Measurements from ENCODE around the gene USP44.

The USP44 gene

DNA sequence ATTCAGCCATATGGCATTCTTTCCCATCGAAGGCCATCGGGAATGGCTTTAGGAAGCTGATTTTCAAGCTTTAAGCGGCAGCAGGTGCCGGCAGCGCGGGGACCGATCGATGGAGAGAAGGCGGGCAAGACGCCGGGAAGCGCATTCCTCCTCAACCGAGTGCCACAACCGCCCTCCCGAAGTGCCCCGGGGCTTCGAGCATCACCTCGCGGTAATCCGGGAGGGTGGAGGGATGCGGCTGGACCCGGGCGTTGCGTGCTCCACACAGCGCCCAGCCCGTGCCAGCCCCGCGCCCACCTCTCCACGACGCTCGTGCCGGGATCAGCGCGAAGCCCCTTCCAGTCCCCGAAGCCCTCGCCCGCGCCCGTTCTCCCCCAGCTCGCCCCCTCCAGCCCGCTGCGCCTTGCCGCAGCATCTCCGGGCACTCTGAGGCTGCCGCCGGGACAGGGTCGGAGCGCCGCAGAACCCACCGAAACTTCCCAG is 3.2 kb downstream of the USP44 start:
- no peak for DNase-seq (ENCODE audit: low spot score)

DNA sequence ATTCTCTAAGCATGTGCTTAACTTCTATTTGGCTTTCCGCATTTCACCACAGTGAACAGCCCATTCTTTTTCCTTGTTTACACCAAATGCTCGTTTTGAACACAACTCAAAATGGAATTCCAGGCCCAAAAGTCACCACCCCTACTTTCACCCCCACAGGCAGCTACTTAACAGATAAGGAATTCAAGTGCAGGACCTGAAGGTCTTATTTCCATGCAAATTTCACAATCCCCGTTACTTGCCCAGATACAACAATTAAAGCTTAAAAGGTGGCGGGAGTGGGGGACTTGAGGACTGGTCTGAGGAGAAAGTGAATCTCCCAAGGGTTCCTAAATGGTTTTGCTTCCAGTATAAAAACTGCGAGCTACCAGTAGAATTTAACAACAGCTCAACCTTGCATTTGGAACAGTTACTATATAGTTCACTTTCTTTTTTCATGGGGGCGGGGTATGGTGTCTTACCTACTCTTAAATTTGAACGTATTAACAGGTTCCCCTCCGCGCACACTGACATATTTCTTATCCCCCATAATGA is 3.7 kb downstream of the USP44 start:
- DNase-seq (ENCODE audit: low spot score), result no peak

DNA sequence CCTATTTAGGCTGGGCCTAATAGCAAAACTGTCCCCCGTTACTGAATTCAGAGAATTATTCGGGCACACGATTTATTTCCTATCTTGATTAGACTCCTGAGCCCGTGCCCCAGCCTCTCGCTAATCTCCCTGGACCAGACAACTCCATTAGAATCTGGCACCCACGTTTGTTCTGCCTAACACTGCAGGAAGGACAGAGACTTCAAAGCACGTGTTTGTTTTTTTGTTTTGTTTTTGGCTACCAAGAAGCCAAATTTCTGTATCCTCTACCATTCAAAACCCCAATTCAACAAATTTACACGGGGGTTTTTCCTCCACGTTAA is 4.8 kb downstream of the USP44 start:
- no peak for DNase-seq (ENCODE audit: low spot score)

DNA sequence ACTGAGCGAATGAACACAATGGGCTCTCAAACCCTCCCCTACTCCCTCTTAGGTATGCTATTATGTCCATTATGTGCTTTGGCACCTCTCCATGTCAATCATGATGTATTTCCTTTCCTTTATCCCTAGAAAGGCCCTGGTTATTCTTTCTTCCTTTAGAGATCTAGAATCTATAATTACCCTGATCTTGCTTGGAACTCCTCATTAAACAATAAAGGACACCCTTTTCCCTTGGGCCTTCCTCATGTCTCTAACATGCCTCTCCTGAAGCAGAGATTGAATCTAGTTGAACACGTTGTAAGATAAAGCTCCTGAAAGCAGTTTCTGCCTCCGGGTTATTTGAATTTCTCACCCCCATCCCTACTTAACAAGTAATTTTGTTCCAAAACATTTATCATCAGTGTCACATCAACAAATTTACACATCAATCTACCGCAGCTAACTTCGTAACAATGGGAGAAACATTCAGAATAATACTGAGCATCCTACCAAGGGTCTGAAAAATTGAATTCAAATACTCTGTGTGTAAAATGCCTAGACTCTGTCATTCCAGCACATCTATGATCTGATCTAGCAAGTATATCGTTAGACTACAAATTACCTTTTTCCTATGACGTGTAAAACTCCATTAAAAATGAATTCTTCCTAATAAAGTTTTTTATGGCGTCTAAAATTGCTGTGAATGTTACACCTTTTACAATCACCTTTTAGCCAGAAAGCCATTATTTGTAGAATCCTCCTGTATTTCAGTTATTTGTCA is 5.4 kb downstream of the USP44 start:
- no peak for DNase-seq (ENCODE audit: low spot score)

DNA sequence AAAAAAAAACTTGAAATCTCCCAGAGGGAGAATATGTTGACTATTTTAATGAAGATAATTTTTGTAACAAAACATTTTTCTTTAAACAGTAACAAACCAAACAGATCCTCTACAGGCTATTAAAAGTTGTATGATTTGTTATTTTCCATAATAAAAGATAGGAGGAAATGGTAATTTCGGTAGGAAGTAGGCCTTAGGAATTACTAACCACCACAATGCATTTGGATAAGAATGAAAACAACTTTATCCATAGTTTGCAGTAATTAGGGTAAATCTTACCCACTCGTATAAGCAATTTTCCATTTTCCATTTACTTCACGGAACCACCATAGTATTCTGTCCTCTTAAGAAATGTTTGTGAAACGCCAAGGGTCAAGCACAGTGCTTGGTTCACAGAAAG is 6.0 kb downstream of the USP44 start:
- DNase-seq (ENCODE audit: low spot score), result no peak

DNA sequence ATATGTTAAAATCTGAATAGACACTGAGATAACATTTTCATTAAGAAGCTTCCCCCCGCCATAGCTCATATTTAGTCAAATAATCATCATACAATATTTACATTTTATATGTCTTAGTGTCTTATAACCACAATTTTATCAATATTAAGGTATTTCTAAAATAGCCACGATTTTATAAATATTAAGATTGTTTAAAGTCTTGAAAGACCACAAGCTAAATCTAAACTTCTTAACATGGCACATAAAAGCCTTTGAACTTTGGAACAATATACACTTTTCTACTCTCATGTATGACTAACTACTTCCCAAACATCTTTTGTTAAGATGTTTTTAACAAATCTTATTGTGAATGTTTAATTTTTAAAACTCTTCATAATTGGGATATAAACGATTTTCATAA is 6.5 kb downstream of the USP44 start:
- no peak for DNase-seq (ENCODE audit: low spot score)

DNA sequence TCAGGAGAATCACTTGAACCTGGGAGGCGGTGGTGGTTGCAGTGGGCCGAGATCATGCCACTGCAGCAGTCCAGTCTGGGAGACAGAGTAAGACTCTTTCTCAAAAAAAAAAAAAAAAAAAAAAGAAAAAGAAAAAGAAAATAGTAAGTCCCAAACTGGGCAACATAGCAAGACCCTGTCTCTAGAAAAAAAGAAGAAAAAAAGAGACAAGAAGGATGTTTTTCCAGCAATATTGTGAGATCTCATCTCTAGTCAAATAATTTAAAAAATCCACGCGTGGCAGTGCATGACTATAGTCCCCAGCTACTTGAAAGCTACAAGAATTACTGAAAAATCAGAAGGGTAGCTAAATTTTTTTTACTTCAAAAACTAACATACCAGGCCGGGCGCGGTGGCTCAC is 8.0 kb downstream of the USP44 start:
- DNase-seq (ENCODE audit: low spot score), result no peak

DNA sequence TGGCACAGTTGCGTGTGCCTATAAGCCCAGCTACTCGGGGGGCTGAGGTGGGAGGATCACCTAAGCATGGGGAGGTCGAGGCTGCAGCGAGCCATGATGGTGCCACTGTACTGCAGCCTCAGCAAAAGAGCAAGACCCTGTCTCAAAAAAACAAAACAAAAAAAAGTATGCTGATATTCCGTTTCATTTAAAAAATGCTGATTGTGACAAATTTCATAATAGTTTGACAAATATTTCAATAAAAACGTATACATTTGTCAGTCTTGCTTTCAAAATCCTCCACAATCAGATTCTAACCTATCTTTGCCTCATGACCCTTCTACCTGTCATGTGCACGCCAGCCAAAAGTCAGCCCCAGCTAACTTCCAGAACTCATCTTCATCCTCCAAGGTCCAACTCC is 9.8 kb downstream of the USP44 start:
- DNase-seq (ENCODE audit: low spot score), result no peak

DNA sequence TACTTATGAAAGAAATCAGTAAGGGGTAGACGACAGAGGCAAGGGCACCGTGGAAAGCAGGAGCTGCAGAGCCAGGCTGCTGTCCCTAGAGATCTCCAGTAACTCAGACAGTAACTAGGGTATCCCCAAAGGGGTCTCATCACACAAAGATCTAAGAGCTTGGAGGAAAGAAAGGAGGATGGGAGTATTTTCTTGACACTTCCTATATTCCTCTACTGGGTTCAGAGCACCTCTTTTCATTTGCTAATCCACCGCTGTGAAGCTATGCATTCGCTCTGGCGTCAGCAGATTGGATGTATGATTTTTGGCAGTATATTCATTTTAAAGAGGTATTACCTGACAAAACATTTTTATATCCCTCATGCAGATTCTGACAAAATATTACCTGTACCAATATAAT is 12.6 kb downstream of the USP44 start:
- DNase-seq (ENCODE audit: low spot score), result no peak

DNA sequence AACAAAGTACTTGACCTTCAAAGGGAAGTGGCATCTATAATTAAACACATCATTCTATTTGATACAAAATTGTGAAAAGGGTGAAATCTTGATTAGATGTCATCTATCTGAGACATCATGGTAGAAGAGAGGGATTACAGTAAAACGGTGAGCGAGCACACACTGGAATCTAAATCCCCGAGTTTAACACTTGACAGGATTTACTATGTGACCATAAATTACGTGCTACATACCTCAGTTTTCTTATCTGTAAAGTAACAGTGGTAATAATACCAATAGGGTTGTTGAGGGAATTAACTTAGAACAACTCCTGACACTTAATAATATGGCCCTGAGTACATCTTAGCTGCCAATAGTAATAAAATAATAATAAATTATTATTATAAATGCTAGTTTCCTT is 13.3 kb downstream of the USP44 start:
- no peak for DNase-seq (ENCODE audit: low spot score)

DNA sequence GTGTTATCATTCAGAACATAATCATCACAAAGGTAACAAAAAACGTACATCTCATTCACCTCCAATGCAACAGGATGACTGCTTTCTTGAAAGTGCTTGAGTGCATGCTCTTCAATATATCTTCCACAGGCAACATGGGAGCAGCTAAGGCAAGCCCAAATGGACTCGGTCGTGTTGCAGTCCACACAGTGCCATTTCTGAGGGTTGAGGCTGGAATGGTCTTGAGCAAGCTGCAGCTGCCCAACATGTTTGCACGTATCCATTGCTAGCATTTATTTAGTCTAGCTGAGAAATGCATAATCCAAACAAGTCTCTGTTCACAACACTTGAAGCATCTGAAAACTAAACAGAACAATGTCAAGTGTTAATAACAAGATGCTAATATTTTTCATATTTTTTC is 17.3 kb downstream of the USP44 start:
- DNase-seq (ENCODE audit: low spot score), result no peak

DNA sequence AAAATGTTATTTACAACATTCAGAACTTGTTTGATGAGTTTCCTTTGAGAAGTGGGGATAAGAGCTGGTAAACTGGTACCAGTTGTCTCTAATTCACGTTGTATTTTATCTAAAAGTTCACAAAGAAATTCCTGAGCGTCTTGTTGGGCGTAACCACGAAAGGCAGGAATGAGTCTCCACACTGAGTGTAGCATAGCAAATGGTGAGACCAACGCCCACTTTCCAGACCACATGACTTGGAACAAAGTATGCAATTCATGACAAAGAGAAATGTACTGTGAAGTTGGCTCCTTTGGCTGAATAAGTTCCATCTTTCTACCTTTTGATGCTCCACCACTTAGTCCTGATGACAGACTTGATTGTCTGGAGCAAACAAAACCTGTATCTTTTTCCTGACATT is 18.4 kb downstream of the USP44 start:
- no peak for DNase-seq (ENCODE audit: low spot score)

DNA sequence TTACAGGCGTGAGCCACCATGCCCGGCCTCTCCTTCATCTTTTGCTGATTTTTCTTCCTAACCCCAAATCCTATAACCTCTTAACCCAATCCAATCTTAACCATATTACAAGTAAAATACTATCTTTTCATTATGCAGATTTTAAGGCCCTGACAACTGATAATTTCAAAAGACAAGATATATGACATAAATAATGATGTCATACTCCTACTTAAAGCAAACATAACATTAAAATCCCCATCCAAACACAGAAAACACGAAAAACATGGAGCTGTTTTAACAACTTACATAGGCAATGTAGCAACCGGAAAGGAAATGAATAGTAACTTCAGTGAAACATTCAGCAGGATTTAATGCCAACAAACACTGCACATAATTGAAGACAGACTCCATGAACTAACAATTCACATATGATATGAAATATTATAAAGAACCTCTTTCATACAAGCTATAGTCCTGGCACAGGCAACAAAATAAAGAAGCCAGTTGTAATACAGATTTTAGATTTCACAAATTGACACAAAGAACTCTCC is 21.5 kb downstream of the USP44 start:
- DNase-seq (ENCODE audit: low spot score), result no peak

DNA sequence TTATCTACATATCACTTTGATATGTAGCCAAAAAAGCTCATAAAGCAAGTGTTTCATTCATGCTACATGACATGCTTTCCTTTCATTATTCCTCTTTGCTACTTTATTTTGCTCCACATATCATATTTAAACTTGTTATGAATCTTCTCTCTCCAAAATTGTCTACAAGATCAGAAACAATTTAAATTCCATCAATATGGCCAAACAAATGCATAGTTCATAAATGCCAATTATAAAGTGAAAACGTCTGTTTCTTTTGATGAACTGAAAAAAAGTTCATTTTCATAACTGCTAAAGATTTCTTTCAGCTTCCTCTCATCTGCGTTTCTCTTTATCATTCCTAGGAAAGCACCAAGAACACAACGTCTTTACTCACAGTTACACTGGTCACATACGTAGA is 22.8 kb downstream of the USP44 start:
- no peak for DNase-seq (ENCODE audit: low spot score)

DNA sequence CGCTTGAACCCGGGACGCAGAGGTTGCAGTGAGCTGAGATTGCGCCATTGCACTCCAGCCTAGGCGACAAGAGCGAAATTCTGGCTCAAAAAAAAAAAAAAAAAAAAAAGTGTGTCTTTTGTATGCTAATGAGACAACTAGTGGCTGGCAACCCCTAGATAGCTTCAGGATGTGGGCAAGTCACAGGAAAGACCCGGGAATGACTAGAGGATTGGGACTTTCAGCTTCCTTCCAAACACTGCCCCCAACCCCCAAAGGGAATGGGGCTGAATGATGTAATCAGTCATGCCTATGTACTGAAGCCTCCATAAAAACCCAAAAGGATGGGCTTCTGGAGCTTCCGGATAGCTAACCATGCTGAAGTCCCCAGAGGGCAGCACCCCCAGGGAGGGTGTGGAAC is 28.6 kb downstream of the USP44 start:
- no peak for DNase-seq (ENCODE audit: low spot score)

DNA sequence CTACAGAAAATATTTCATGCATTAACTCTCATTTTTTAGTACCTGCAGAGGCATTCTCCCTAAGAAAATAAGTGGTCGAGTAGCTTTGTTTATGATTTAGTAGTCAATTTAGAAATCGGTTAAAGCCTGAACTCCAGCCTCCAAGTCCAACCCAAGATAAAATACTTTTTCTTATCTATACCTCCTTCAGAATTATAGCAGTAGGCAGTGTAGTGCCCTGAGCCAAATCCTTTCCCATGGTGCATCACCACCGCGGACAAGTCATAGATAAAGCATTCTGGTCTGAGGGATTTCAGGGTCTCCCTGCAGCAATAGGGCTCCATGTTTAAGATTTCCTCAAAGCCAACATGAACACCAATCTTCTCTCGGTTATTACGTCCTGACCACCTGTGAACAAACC is 30.5 kb downstream of the USP44 start:
- DNase-seq (ENCODE audit: low spot score), result no peak

DNA sequence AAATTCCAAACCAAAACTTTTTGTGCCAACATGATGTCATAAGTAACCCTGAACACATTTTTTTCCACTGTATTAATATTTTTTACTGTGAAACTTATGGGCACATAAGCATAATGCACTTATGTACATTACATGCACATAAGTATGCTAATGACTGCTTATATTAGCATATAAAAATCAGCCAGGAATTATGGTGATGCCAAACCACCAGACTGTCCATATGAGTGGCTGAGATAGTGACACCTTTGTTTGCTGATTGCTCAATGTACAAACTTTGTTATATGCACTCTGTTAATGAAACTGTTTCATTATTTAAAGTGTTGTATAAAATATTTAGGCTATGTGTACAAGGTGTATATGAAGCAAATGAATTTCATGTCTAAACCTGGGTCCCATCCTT is 32.3 kb downstream of the USP44 start:
- no peak for DNase-seq (ENCODE audit: low spot score)

DNA sequence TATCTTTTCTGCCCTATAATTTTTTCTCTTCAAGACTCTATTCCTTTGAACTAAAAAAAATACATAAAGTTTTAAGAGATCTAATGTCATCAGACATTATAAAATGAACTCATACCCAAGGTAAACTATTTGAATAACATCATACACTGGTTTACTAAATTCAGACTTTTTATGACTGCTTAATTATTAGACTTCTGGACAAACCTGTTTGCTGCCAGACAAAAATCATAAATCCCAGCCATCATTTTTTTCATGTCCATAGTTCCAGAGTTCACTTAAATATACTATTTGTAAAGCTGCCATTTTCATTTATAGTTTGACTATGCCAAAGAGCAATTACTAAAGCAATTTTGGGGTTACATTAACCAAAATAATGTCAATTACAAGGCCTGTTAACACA is 34.0 kb downstream of the USP44 start:
- DNase-seq (ENCODE audit: low spot score), result no peak

DNA sequence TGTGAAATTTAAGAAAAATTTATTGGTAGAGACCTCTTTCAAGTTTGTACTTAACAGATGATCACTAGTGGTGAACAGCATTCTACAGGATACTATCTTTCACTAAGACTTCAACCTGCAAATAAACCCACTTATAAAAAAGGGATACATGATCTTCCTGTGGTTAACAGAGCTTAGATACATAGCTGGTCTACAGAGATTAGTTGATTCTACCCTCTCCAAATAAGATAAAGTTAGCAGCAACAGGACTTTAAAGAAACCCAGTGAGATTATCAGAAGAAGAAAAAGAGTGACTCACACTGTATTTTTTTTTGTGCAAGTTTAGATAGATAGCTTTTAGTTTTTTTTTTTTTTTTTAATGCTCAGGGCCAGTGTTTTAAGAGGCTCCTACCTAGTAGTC is 34.5 kb downstream of the USP44 start:
- no peak for DNase-seq (ENCODE audit: low spot score)

DNA sequence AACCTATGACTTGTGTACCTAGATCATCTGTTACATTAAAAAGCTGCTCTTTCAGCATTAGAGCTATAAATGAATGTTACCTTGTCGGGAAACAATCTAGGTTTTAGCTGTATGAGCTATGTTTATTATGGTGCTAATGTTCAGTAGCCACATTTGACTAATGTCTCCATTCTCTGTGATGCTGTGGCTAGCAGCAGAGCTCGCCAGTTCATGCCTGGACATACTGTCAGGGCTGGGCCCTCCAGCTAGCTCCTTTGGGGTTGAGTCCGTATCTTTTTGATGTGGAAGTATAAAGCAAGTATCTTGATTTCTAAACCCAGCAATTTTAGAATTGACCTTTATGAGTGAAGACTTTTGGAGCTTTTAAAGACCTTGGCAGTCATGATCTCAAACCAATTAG is 36.1 kb downstream of the USP44 start:
- no peak for DNase-seq (ENCODE audit: low spot score)

DNA sequence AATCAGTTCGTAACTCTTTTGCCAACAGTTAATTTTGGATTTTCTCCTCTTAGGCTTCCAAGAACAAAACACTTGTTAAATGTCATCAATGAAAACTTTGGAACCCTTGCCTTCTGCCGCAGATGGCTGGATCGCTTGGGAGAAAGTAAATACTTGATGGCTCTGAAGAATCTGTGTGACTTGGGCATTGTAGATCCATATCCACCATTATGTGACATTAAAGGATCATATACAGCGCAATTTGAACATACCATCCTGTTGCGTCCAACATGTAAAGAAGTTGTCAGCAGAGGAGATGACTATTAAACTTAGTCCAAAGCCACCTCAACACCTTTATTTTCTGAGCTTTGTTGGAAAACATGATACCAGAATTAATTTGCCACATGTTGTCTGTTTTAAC is 37.7 kb downstream of the USP44 start:
- no peak for DNase-seq (ENCODE audit: low spot score)

DNA sequence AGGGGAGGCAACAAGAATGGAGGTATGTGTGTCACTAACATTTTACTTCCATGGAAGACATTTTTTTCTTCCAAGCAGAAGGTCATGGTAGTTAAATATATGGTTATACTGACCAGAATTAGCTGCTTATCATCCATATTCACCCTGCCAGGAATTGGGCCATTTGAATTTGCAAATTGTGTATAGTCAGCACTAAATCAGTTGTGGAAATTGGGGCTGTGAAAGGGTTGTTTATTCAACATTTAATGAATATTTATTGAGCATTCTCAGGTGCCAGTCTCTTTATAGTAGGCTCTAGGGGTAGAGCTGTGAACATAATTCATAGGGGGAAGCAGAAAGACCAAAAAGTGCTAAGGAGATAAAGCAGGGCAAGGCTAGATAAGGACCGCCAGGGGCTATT is 39.3 kb downstream of the USP44 start:
- no peak for DNase-seq (ENCODE audit: low spot score)

DNA sequence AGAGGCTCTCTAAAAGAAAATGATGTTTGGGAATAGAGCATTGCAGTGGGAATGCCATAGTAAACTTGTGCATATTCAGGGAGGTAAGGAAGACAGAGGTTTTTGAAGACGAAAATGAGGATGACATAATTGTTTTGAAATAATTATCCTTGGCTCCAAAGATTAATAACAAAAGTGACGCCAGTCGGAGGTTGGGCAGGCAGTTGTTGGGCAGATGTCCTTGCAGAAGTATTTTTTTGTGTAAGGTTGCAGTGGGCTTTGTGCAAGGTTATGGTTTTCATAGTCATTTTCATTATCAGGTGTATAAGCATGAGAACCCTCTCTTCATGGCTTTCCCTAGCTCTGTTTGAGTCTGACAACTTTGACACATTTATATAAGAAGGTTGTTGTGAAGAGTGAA is 42.0 kb downstream of the USP44 start:
- no peak for DNase-seq (ENCODE audit: low spot score)

Measured in HuH-7.5 (cell line).